NCI-H82 (cell line): Measurements from ENCODE around the gene FOXRED2.
"Not testable (repeated sequence)": the region's sequence is repeated elsewhere in the genome, so short reads cannot be mapped to it uniquely, and the experiment has no call there.

ENCODE experiments used
- DNase-seq: peaks from one replicate; lab custom pipeline; 2025; lab: John Stamatoyannopoulos, UW

Gene FOXRED2

GRCh38 chr22:36469094-36469710, 37.6 kb downstream of the FOXRED2 start:
- no peak for DNase-seq

GRCh38 chr22:36467946-36468345, 38.9 kb downstream of the FOXRED2 start:
- DNase-seq = no peak

DNA sequence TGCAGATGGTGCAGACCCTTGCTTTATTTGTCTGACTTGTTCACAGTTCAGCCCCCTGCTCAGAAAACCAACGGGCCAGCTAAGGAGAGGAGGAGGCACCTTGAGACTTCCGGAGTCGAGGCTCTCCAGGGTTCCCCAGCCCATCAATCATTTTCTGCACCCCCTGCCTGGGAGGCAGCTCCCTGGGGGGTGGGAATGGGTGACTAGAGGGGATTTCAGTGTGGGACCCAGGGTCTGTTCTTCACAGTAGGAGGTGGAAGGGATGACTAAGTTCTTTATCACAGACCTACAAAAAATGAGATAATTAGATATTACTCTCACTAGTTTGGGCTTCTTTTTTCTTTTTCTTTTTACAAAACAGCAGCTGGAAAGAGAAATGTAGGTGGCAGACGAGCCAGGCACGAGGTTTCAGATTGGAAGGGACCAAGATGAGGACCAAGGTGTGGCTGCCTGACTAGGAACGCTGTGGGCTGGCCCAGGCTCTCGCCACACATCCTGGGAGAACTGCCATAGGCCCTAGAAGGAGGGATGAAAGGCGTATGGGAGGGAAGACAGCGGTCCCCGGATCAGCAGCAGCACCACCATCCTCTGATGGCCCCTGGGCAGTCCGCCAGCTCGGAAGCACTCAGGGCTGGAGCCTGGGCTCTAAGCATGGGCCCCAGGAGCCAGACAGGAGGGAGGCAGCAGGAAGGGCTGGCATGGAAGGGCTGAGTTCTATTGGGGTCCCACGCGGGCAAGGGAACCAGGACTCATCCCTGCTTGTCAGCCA, 39.6 kb downstream of the FOXRED2 start:
- no peak for DNase-seq

DNA sequence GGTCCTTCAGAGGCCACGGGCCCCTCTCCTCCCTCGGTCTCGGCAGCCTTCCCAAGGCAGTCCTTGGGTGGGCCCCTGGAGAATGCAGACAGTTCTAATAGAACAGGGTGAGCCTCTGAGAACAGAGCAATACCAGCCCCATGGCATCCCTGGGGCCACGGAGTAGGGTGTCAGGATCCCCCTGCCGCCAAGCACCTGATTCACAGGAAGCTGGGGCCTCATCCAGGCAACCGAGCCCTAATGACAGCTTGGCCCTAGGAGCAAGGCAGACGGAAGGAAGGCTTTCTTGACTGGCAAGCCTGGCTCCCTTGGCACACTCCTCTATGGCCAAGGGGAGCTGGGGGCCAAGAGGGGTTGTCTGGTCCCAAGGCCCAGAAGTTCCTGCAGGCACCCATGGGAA, 40.6 kb downstream of the FOXRED2 start:
- no peak for DNase-seq

DNA sequence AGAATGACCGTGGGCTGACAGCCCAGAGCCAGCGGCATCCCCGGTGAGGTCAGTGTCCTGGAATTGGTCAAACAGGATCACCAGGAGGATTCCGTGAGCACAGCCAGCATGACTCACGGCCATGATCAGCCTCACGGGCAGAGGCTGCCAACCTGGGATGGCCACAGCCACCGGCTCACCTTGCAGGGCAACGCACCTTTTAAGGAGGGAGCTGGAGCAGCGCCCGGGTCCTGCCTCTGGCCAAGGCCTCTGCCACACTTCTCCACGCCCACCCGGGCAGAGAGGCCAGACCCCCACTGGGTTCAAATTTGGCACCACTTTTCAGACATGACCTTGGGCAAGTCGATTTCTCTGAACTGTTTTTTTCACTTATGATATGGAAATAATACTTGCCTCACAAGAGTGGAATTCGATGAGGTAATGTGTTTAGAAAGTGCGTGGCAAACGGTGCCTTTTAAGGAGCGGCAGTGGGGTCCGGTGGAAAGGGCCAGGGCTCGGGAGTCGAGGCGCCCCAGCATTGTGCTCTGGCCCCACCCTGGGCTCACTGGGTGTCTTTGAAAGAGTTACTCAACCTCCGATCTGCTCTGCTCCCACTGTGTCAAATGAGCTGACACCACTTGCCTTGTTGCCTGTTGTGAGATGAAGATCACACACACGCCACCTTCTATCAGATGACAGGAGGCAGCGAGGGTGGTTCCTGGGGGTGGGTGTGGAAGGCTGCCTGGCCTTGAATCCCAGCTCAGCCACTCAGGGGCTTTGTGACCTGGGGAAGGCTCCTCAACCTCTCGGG, 41.4 kb downstream of the FOXRED2 start:
- no peak for DNase-seq

GRCh38 chr22:36464715-36465231, 42.1 kb downstream of the FOXRED2 start:
- DNase-seq = no peak

DNA sequence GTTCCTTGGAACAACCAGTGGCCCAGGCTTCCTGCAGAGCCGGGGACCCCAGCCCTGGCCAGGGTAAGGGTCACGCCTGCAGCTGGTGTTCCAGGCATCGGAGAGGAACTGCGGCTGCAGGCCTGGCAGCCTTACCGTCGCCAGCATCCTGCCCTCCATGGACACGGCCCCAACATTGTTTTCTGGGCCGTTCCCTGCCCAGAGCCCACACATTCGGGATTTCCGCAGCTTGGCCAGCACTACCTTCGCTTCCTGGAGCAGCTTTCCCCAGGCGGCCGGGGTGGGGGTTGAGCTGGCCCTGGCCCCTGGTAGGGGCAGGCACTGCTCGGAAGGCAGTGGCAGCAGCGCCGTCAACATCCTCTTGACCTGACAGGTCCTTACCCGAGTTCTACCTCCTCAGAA, 43.1 kb downstream of the FOXRED2 start:
- DNase-seq = no peak

DNA sequence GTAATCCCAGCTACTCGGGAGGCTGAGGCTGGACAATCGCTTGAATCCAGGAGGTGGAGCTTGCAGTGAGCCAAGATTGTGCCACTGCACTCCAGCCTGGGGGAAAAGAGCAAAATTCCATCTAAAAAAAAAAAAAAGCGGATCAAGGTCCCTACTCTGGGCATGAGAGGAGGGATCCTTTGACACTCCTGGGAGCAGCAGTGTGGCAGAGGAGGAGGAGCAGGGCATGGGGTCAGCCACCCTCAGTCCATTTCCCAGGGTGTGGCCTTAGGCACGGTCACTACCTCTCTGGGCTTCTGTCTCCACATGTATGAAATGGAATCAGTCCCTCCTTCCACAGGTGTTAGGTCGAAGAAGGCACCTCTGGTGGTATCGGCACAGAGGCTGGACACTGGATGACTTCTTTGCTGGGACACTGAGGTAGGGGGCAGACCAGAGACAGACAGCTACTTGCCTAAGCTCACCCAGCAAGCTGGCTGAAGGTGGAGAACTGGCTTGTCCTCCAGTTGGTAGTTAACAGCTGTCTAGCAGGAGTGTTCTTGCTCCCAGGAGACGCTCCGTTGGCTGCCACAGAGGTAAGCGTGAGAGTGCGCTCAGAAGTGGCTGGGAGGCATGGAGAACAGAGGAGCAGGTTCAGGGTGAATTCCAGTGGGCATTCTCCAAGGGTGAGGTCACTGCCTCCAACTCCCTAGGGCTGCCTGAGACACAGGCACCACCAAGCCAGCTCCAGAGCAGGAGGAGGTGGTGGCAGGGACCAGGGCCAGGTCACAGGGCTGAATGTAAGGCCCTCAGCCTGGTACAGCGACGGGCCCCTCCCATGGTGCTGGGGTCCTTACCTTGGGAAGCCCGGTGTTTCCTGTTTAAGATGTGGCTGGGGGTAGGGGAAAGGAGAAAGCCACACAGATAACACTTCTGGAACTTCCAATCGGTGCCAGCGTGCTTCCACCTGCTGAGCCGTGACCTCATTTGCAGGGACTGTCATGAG, 44.9 kb downstream of the FOXRED2 start:
- DNase-seq = peak; percentile 12

- no peak for DNase-seq
These were observed 46.6 kb downstream of the FOXRED2 start for GRCh38 chr22:36460202-36460601.

DNA sequence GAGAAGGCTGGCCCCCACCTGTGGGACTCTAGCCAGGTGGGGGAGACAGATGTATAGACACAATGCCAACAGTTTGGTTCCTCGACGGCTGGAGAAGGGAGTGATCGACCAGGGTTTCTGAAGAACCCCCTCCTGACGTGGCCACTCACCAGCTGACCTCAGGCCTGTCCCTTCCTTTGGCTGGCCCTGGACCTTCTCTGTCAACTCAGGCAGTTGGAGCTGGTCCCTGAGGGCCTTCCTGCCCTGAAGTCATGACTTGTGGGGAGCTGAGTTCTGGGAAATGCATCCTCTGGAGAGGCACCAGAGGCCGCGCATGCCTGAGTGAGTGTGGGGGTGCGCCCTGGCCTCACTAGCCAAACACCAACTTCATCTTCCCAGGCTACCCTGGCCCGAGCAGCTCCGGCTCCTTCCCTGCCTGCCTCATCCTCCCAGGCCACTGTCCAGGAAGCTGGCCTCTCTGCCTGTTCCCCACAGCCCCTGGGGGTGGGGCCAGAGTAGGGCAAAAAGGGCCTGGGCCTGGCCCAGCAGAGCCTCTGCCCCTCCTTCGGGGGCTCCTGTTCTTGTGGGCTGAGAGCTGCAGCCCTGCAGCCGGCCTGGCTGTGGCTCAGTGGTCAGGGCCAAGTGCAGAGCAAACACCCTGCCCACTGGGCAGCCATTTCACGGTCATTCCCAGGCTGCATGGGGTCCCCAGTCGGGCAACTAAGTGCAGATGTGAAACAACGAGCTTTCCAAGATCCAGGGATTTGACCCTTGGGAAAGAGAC, 49.0 kb downstream of the FOXRED2 start:
- DNase-seq = no peak

GRCh38 chr22:36456464-36456845, 50.4 kb downstream of the FOXRED2 start:
- DNase-seq = no peak

- DNase-seq = no peak
These were observed 51.0 kb downstream of the FOXRED2 start for GRCh38 chr22:36455571-36456463.

DNA sequence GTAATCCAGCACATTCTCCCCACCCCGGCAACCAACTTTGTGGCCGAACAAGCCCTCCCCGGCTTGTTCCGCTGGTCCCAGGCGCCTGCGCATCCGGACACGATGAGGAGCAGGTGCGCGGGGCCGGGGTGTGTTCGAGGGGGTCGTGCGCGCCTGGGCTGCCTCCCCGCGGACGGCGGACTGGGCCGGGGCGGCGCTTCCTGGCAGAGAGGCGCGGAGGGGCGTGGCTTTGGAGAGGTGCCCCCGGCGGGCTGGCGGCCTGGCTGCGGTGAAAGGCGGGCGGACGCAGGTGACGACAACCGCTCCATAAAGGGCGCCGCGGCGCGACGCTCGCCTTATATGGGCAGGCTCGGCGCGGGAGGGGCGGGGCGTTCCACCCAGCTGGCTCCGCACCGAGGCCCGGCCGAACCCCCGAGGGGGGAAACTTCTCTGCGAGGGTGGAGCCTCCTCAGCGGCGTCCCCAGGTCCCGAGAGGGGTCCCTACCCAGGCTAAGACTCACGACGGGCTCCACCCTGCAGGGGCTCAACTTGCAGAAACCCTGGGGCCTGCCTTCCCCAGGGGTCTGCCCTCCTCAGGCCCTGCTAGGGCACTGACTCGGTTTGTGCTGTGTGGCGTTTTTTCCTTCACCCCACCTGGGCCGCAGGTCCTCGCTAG, 51.8 kb downstream of the FOXRED2 start:
- peak; percentile 94 for DNase-seq

DNA sequence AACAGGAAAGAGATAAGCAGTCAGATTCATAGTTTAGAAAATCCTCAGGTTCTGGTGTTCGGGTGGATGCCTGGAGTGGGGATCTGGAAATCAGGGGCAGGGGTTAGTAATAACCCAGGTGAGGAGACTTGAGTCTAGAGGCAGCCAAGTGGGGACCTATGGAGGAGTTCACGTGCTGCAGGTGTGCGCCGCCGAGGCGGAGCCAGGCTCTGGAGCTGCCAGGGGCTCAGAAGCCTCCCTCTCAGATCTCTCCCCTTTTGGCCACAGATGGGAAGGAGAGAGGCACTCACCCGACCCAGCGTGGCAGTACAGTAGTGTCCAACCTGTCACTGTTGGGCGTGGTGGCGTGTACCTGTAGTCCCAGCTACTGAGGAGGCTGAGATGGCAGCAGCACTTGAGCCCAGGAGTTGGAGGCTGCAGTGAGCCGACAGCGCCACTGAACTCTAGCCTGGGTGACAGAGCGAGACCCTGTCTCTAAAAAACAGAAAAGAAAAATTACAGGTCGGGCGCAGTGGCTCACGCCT, 52.9 kb downstream of the FOXRED2 start:
- no peak for DNase-seq

DNA sequence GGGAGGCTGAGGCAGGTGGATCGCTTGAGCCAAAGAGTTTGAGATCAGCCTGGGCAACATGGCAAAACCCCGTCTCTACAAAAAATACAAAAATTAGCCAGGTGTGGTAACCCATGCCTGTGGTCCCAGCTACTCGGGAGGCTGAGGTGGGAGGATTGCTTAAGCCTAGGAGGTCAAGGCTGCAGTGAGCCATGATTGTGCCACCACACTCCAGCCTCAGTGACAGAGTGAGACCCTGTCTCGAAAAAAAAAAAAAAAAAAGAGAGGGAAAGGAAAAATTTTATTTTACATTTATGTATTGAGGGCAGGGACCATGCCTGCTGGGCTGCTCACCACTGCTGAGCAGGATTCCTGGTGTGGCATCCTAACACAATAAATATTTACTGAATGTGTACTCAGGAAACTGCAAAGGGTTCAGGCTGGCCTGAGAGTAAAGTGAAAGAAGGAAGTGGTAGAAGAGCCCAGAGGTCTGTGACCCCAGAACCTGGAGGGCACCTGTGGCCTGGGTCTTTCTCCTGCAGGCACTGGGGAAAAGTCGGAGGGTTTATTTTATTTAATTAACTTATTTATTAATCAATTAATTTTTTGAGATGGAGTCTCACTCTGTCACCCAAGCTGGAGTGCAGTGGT, 53.7 kb downstream of the FOXRED2 start:
- not testable (repeated sequence) for DNase-seq

GRCh38 chr22:36452250-36452977, 54.4 kb downstream of the FOXRED2 start:
- DNase-seq = no peak

DNA sequence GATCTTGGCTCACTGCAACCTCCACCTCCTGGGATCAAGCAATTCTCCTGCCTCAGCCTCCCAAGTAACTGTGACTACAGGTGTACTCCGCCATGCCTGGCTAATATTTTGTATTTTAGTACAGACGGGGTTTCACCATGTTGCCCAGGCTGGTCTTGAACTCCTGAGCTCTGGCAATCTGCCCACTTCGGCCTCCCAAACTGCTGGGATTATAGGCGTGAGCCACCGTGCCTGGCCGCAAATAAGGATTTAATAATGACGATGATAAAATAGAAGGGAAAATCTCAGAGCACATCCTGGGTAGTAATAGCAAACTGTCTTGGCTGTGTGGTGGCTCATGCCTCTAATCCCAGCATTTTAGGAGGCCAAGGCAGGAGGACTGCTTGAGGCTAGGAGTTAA, 55.9 kb downstream of the FOXRED2 start:
- not testable (repeated sequence) for DNase-seq
